Neural cell (in vitro differentiated cells): ENCODE data around the gene CAPNS1.

Experiments
- CTCF ChIP-seq: fragments of 450-650 bp; IDR thresholded peaks from 2 replicates; pipeline ENCODE4 v1.5.1; 2014; ENCODE audit warnings: antibody characterized with exemption, mild to moderate bottlenecking, moderate library complexity; ENCODE audit not compliant: poor library complexity, severe bottlenecking
- EP300 ChIP-seq: fragments of 450-650 bp; conservative IDR thresholded peaks from 2 replicates; pipeline ENCODE4 v1.6.1; 2014; ENCODE audit warnings: antibody characterized with exemption, mild to moderate bottlenecking, moderate library complexity; ENCODE audit not compliant: poor library complexity, severe bottlenecking
- EZH2 ChIP-seq: fragments of 200-600, 300-800 bp; shearing (Covaris generic), sonication (generic); IDR thresholded peaks from 2 replicates; pipeline ENCODE4 v1.6.1; 2014; ENCODE audit warnings: antibody characterized with exemption, low read length, borderline replicate concordance, mild to moderate bottlenecking; ENCODE audit not compliant: insufficient read depth, poor library complexity, severe bottlenecking
- MXI1 ChIP-seq: fragments of 450-650 bp; conservative IDR thresholded peaks from 2 replicates; pipeline ENCODE4 v1.6.1; 2014; ENCODE audit warnings: antibody characterized with exemption, mild to moderate bottlenecking; ENCODE audit not compliant: poor library complexity, severe bottlenecking
- POLR2AphosphoS5 ChIP-seq: IDR thresholded peaks from 2 replicates; pipeline ENCODE4 v1.6.1; 2012
- RAD21 ChIP-seq: fragments of 450-650 bp; conservative IDR thresholded peaks from 2 replicates; pipeline ENCODE4 v1.6.1; 2014; ENCODE audit warnings: antibody characterized with exemption, mild to moderate bottlenecking, moderate library complexity
- REST ChIP-seq: IDR thresholded peaks from 2 replicates; pipeline ENCODE4 v1.6.1; 2012; ENCODE audit warnings: borderline replicate concordance
- SMC3 ChIP-seq: fragments of 450-650 bp; conservative IDR thresholded peaks from 2 replicates; pipeline ENCODE4 v1.6.1; 2014; ENCODE audit warnings: antibody characterized with exemption, mild to moderate bottlenecking, moderate library complexity; ENCODE audit not compliant: poor library complexity
- TAF1 ChIP-seq: IDR thresholded peaks from 2 replicates; pipeline ENCODE4 v1.6.1; 2012; ENCODE audit warnings: low read depth

- TF ChIP-seq CTCF: no peak
- no peak for TF ChIP-seq TAF1
- TF ChIP-seq POLR2AphosphoS5: no peak
- no peak for TF ChIP-seq EZH2
- TF ChIP-seq RAD21: no peak
- no peak for TF ChIP-seq MXI1
- no peak for TF ChIP-seq REST
- TF ChIP-seq SMC3: no peak
- TF ChIP-seq EP300: no peak
Observed at GRCh38 chr19:36160821-36161596, 21.1 kb downstream of the CAPNS1 start.
